ENCODE measurements around the gene DRD1.

The DRD1 gene

DNA sequence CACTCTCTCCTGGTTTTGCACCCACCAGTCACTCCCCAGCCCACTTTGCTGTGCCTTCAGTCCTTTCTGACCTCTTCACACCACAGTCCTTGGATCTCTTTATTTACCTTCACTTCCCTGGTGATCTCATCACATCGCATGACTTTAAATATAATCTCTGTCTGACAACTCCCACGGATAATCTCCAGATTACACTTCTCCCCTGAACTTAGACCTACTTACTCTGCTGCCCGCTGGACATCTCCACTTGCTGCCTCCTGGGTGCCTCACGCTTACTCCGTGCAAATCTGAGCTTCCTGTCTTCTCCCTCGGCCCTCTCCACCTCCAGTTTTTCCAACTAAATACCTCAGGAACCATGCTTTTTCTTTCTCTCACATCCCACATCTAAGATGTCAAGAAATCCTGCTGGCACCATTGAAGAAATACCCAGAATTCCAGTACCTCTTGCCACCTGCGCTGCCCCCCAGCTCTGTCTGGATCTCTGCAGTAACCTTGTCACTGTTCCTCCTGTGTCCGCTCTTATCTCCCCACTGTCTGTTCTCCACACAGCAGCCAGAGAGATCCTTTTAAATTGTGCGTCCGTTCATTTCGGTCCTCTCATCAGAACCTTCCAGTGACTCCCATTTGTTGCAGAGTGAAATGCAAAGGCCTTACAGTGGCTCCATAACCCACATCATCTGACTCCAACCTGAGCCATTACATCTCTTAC lies 43.7 kb upstream of the DRD1 start:
- CTCF ChIA-PET, result no interaction called here
- POLR2A ChIA-PET, result no interaction called here
- H3K4me3 ChIP-seq (ENCODE audit: low read depth, low read length), result no peak overlapping the region
- DNase-seq (ENCODE audit: low read depth, low spot score), result no peak
- TF ChIP-seq, protein P1, sequence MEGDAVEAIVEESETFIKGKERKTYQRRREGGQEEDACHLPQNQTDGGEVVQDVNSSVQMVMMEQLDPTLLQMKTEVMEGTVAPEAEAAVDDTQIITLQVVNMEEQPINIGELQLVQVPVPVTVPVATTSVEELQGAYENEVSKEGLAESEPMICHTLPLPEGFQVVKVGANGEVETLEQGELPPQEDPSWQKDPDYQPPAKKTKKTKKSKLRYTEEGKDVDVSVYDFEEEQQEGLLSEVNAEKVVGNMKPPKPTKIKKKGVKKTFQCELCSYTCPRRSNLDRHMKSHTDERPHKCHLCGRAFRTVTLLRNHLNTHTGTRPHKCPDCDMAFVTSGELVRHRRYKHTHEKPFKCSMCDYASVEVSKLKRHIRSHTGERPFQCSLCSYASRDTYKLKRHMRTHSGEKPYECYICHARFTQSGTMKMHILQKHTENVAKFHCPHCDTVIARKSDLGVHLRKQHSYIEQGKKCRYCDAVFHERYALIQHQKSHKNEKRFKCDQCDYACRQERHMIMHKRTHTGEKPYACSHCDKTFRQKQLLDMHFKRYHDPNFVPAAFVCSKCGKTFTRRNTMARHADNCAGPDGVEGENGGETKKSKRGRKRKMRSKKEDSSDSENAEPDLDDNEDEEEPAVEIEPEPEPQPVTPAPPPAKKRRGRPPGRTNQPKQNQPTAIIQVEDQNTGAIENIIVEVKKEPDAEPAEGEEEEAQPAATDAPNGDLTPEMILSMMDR (IDR thresholded peaks at IDR 0.05; ENCODE audit: insufficient read depth, low read length, missing control alignments), result no peak

DNA sequence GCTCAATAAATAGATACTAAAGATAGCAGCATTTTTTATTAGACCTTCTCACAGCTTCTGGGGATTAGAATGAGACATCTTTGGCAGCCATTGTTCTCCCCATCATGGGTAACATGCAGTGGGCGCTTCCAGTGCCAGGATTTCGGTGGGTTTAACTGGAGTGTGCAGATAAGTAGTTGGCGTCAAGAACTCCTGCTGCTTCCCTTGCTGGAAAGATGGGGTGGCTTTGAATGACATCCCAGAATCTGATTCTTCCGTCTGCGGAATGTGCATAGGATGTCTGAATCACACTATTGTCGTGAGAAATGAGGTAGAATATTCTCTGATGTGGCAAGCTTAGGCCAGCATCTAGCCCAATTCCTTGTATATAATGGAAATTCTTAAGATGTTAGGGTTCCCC lies 41.6 kb upstream of the DRD1 start:
- TF ChIP-seq, protein P1 (IDR thresholded peaks at IDR 0.05; ENCODE audit: insufficient read depth, low read length, missing control alignments), result no peak
- ChIA-PET CTCF (no interaction called here), POLR2A (no interaction called here)
- no peak overlapping the region for H3K4me3 ChIP-seq (ENCODE audit: low read depth, low read length)
- no peak for DNase-seq (ENCODE audit: low read depth, low spot score)

DNA sequence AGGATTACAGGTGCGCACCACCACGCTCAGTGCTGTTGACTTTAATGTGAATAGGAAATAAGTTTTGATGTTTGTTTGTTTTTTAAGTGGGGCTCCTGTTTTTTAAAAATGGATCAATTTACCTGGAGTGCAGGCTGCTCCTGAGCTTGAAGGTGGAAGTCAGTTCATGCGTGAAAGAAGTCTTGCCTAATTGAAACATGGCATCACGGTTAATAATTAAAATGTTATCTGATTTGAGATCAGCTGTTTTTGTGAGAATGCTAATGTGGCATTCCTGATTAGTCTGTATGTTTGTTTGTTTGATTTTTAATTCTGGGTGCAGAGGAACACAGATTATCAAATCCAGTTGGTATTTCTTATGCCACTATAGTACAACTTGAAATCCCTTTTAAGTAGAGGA lies 40.8 kb upstream of the DRD1 start:
- DNase-seq (ENCODE audit: low read depth, low spot score), result no peak
- POLR2A ChIA-PET, result no interaction called here
- TF ChIP-seq, protein P1 (IDR thresholded peaks at IDR 0.05; ENCODE audit: insufficient read depth, low read length, missing control alignments), result no peak
- CTCF ChIA-PET, result no interaction called here
- no peak overlapping the region for H3K4me3 ChIP-seq (ENCODE audit: low read depth, low read length)

DNA sequence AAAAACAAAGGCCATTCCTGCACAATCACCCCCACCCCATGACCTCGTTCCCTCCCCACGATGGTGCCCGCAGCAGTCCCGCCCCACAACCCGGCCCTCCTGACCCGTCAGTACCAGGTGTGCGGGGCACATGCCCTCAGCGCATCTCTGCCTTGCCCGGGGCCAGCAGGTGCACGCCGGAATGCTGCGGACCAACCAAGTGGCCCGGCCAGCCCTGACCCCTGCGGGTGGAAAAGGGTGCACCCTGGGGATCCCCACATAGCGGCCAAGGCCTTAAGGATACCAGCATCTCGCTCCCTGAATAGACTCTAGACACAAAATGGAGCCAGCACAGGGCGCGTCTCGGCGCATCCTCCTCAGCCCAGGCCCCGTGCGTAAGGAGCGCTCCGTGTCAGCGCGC lies 40.3 kb upstream of the DRD1 start:
- TF ChIP-seq, protein P1 (IDR thresholded peaks at IDR 0.05; ENCODE audit: insufficient read depth, low read length, missing control alignments), result no peak
- ChIA-PET POLR2A (no interaction called here), CTCF (no interaction called here)
- no peak for DNase-seq (ENCODE audit: low read depth, low spot score)
- no peak overlapping the region for H3K4me3 ChIP-seq (ENCODE audit: low read depth, low read length)

DNA sequence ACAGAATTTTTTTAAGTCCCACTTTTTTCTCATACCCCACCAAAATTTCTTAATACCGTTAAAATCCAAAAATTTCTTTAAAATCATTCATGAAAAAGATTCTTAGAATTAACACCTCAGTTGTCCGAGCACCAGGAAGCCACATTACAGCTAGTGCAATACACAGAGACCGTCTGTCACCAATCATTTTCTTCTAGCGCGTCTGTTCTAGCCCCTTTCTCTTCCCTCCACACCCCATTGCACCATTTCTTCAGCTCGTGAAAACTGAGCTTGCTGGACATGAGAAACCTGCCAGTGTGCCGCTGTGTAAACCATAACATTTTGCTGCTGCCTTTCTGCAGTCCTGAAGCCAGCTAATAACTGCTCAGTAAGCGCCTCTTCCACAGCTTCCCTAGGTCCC lies 39.4 kb upstream of the DRD1 start:
- DNase-seq (ENCODE audit: low read depth, low spot score), result no peak
- TF ChIP-seq, protein P1 (IDR thresholded peaks at IDR 0.05; ENCODE audit: insufficient read depth, low read length, missing control alignments), result no peak
- no peak overlapping the region for H3K4me3 ChIP-seq (ENCODE audit: low read depth, low read length)
- POLR2A ChIA-PET, result no interaction called here
- CTCF ChIA-PET, result no interaction called here

DNA sequence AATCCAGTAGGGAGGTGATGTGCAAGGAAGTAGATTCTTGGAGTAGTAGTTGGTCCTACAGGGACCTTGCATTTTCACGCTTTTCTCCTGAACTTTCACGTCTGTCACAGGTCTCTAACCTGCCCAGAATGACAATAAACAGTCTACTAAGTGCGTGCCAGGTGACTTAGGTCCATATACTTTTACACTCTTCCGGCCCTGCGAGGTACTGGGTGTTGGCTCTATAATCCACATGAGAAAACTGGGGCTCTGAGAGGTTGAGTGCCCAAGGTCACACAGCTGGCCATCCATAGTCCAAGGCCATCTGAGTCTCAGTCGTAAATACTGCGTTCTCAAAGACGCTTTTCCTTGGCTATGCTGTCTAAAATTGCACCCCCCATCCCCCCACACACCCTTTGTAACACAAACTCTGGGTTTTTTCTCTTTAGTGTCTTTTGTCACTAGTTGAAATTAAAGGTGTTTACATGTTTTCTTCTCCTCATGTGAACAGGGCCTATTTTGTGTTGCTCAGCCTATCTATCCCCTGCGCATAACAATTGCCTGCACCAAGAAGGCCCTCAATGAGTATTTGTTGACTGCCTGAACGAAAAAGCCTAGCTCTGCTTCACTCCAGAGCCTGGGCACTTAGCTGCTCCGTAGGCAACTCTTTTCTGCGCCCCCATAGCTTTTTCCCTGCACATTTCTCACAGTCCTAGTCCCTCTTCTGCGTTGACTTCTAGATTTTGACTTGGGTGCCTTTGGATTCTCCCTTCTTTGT lies 35.3 kb upstream of the DRD1 start:
- peak overlapping the region; percentile 68 for H3K4me3 ChIP-seq (ENCODE audit: low read depth, low read length)
- DNase-seq (ENCODE audit: low read depth, low spot score), result no peak
- ChIA-PET POLR2A (no interaction called here), CTCF (interaction anchor here (1.0 to 2.9 kb wide), 3 partner anchors 10 to 55 kb away, joined by 3 to 18 read pairs (median 3); no protein-coding TSS in a partner anchor)
- TF ChIP-seq, protein P1 (IDR thresholded peaks at IDR 0.05; ENCODE audit: insufficient read depth, low read length, missing control alignments), result no peak
